ENCODE results near the gene UNC13D.
"Not testable (repeated sequence)": the region's sequence is repeated elsewhere in the genome, so short reads cannot be mapped to it uniquely, and the experiment has no call there.

Gene UNC13D

DNA sequence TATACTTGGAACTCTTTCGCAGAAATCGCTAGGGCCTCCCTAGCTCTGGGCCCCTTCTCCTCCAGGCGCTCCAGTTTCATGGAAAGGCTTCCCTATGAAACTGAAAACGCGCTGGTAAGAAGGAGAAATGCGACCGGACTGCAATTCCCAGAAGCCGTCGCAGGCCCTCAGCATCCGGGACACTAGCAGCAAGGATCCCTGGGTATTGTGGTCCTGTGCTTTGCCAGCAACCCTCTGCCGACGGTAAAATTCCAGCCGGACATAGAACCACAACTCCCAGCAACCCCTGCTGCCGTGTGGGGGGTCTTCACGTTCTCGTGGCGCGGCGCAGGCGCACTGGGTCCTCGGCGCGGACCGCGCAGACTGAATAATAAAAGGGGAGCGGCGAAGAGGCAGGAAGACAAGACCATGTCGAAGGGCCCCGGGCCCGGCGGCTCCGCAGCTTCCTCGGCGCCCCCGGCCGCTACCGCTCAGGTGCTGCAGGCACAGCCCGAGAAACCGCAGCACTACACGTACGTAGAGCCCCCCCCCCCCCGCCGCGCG lies 59.7 kb downstream of the UNC13D start, which contains the start of gene UNK:
UNK (plus strand) TSS at position 334 of the 543 bp plus-strand sequence; CDS start at position 409, 75 bp downstream.
- peak within 1 kb of the TSS; percentile 71 for H3K4me3 ChIP-seq (ENCODE audit: low read length)
- peak; percentile 99 for DNase-seq (ENCODE audit: low read depth)
- TF ChIP-seq, protein P1, sequence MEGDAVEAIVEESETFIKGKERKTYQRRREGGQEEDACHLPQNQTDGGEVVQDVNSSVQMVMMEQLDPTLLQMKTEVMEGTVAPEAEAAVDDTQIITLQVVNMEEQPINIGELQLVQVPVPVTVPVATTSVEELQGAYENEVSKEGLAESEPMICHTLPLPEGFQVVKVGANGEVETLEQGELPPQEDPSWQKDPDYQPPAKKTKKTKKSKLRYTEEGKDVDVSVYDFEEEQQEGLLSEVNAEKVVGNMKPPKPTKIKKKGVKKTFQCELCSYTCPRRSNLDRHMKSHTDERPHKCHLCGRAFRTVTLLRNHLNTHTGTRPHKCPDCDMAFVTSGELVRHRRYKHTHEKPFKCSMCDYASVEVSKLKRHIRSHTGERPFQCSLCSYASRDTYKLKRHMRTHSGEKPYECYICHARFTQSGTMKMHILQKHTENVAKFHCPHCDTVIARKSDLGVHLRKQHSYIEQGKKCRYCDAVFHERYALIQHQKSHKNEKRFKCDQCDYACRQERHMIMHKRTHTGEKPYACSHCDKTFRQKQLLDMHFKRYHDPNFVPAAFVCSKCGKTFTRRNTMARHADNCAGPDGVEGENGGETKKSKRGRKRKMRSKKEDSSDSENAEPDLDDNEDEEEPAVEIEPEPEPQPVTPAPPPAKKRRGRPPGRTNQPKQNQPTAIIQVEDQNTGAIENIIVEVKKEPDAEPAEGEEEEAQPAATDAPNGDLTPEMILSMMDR (IDR thresholded peaks at IDR 0.05; ENCODE audit: insufficient read depth, low read depth, low read length, missing control alignments) = no peak

DNA sequence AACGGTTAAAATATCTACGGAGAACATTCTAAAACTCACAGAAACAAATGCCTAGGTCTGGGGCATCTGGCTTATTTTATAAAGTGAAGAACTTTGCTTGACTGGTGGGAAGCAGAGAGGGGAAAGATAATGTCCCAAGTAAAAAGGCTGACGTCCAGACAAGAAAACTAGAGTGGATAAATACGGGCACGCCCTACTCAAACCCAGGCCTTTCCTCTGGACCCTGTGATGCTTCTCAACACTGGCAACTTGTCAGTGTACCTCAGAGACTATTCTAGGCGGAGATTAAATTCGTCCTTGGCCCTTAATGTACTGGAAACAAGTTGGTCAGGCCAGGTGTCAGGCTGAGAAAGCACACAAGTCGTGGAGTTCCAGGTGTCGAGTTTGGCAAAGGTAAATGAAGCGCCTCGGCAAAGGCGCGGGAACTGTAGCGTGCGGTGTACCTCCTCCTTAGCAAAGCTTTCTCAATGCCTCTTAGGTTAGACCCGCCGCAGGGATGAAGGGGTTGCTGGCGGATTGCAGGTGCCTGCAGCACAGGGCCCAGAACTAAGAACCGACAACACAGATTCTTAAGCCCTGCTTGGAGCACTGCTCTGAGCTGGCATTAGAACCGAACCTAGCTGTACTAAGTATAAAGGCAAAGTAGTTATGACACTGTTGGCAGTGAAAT lies 60.3 kb downstream of the UNC13D start:
- TF ChIP-seq, protein P1 (IDR thresholded peaks at IDR 0.05; ENCODE audit: insufficient read depth, low read depth, low read length, missing control alignments) = no peak
- H3K4me3 ChIP-seq (ENCODE audit: low read length) = peak overlapping the region; percentile 71
- no peak for DNase-seq (ENCODE audit: low read depth)

DNA sequence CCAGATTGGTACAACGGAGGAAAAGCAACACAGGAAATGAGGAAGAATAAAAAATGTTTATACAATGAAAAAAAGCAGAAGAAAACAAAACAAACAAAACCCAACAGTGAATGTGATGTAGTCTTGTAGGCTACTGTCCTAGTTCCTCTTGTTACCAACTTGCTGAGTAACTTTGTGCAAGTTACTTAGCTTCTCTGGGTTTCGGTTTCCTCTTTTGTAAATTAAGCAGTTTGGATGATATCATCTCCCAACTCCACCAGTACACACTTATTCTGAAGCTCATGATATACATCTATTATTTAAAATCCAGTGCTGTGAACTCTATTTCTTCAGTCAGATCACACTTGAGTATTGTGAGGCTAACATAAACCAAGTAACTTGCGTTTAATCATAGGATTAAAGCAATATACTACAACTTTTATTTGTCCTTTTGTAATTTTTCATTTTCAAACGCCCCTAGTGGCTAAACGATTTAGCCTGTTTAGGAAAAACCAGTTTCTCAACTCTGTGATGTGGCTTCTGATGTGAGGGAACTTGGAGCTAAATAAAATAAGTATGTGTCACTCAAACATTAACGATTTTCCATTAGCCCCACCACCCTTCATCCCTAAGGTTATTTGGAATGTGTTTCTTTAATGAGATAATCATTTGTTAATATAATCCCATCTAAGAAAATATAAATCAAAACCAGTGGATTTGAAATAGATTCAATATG lies 61.0 kb downstream of the UNC13D start:
- no peak overlapping the region for H3K4me3 ChIP-seq (ENCODE audit: low read length)
- peak; percentile 89 for DNase-seq (ENCODE audit: low read depth)

DNA sequence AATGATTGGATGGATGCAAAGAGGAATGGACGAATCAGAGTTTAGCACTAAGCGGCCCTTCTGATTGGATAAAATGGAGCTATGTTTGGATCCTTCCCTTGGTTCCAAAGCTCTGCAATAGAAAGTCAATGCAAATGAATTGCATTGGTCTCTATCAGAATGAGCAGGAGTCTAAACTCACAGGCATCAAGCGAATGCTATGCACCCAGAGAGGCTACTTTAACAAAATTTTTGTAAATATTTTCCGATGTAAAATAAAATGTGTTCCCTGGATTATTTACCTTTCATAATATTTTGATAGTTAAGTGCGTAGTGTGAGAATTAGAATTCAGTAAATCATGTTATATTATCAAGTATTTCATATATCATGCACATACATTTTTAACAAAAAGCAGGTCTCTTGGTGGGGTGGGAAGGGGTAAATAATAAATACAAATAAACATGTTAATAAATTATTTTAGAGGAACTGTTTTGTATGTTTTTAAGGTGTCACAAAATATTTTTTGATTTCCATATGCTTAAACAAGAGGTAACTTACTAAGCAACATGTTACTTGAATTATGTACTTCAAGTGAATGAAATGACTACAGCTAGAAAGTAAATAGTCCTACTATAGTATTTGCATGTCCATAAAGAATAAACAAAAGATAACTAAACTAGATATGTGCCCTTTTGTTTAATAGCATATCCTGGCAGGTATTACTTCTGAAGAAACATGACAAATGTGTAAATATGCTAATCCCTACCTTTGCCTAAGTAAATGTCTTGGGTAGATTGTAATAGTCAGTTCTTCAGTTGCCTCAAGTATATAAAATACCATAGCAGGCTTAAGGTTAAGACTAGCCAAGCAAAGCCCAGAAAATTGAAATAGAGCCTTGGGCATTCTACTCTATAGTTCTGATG lies 64.0 kb downstream of the UNC13D start:
- no peak overlapping the region for H3K4me3 ChIP-seq (ENCODE audit: low read length)
- TF ChIP-seq, protein P1 (IDR thresholded peaks at IDR 0.05; ENCODE audit: insufficient read depth, low read depth, low read length, missing control alignments) = no peak
- no peak for DNase-seq (ENCODE audit: low read depth)

More for the DNA sequence above, 61.0 kb downstream of the UNC13D start:
- TF ChIP-seq, protein P1 (IDR thresholded peaks at IDR 0.05; ENCODE audit: insufficient read depth, low read depth, low read length, missing control alignments) = peak; percentile 69

DNA sequence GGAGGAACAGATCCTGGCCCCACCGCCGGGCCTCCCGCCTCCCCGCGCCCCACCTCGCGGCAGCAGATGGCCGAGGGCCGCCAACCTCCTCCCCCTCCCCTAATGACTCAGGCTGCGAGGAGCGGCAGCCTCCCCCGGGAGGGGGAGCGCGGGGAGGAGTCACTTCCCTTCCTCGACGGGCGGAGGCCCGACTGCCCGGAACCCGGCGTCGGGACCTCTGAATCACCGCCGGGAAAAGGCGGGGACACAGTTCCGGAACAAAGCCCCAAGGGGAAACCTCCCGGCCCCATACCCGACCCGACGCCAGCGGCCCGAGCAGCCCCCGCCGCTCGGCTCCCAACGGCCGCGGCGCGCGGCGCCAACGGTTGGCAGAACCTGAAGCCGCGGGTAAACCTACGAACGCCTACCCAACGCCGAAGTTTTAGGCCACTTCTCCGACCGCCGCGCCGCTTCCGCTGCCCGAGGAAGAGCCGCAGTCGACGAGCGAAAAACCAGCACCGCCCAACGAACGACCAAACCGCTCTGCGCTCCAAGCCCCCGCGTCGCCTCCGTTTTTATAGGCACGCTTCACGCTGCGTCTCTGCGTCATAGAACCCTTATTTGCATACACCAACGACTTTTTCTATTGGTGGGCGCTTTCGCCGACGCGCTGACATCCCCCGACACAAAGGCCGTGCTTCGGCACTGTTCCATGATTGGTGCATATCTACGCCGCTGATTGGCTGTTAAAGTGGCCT lies 64.8 kb downstream of the UNC13D start:
- TF ChIP-seq, protein P1 (IDR thresholded peaks at IDR 0.05; ENCODE audit: insufficient read depth, low read depth, low read length, missing control alignments) = no peak
- peak; percentile 99 for DNase-seq (ENCODE audit: low read depth)
- H3K4me3 ChIP-seq (ENCODE audit: low read length) = peak overlapping the region; percentile 87

DNA sequence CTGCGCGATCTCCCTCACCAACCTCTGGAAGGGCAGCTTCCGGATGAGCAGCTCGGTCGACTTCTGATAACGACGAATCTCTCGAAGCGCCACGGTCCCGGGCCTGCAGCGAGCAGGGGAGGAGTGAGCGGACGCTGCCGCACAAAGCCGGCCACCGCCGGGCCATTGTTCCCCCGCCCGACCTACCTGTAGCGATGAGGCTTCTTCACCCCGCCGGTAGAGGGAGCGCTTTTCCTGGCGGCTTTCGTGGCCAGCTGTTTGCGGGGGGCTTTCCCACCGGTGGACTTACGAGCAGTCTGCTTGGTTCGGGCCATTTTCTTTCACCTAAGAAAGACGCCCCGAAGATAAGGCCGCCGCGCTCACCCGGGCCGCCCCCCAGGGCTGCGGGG lies 65.3 kb downstream of the UNC13D start:
- peak; percentile 54 for DNase-seq (ENCODE audit: low read depth)
- TF ChIP-seq, protein P1 (IDR thresholded peaks at IDR 0.05; ENCODE audit: insufficient read depth, low read depth, low read length, missing control alignments) = peak; percentile 55

DNA sequence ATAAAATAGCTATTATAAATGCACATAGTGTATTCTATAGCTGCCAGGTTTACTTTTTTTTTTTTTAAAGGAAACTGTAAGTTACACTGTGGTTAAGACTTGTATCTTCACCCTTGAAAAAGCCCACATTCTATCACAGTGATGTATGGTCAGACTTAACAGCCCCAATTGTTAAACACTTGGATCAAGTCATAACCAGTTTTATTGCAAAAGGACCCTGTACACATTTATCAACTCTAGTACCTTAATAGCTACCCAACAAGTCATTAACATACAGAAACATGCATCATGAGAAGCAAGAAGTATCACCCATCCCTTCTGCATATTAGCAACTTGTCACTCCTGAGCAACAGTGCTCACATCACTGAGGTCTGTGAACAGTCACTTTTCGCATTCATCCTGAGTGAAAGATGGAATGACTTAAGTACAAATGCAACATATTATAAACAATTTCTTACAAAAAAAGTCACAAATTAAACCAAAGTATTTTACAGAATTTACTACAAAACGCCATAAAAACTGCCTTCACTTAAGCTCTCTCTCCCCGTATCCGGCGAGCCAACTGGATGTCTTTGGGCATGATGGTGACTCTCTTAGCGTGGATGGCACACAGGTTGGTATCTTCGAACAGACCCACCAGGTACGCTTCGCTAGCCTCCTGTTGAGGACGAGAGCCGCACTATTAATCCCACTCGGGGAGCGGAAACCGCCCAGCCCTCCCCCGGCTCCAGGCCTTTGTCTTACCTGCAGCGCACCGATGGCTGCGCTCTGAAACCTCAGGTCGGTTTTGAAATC lies 65.9 kb downstream of the UNC13D start:
- DNase-seq (ENCODE audit: low read depth) = not testable (repeated sequence)
- H3K4me3 ChIP-seq (ENCODE audit: low read length) = peak overlapping the region; percentile 87

More for the DNA sequence above, 65.3 kb downstream of the UNC13D start:
- peak overlapping the region; percentile 87 for H3K4me3 ChIP-seq (ENCODE audit: low read length)

Measured in epithelial cell of esophagus (primary cell).